ENCODE measurements around the gene HLTF. TPM values are rescaled to one million over a fixed set of nuclear protein-coding genes. Genes with fewer than 3 reads are reported as not detected.
A peak's percentile ranks its signal among the peaks of the same experiment; 100 is the strongest.
"Not testable (repeated sequence)": the region's sequence is repeated elsewhere in the genome, so short reads cannot be mapped to it uniquely, and the experiment has no call there.

The HLTF gene
- total RNA-seq, 1 donor from 2014 or later, result 42.8 TPM

GRCh38 chr3:148992635-148993255, 93.6 kb downstream of the HLTF start:
- Mint-ChIP-seq H3K4me3 (ENCODE audit: low read depth) (peak overlapping the region; percentile 76), H3K4me1 (ENCODE audit: low read depth) (peaks cover 12% of the 10 kb centered on the region)
- no peak for TF ChIP-seq CTCF (IDR thresholded peaks at IDR 0.05; ENCODE audit: unreplicated experiment)

GRCh38 chr3:148992027-148992634, 94.2 kb downstream of the HLTF start:
- no peaks in the 10 kb centered on the region for H3K9me3 Mint-ChIP-seq (ENCODE audit: low read depth)
- peak overlapping the region; percentile 82 for H3K27ac Mint-ChIP-seq
- no peak for TF ChIP-seq CTCF (IDR thresholded peaks at IDR 0.05; ENCODE audit: unreplicated experiment)
- DNase-seq (ENCODE audit: low spot score, unreplicated experiment), result peak; percentile 28
- H3K4me3 Mint-ChIP-seq (ENCODE audit: low read depth), result peak overlapping the region; percentile 76
- H3K27me3 Mint-ChIP-seq, result peaks cover 3% of the 10 kb centered on the region
- H3K36me3 Mint-ChIP-seq (ENCODE audit: insufficient read depth), result peaks cover 7% of the 10 kb centered on the region
- peaks cover 12% of the 10 kb centered on the region for H3K4me1 Mint-ChIP-seq (ENCODE audit: low read depth)

More at GRCh38 chr3:148992635-148993255, 93.6 kb downstream of the HLTF start:
- no peaks in the 10 kb centered on the region for H3K9me3 Mint-ChIP-seq (ENCODE audit: low read depth)
- DNase-seq (ENCODE audit: low spot score, unreplicated experiment), result no peak
- H3K27ac Mint-ChIP-seq, result peak overlapping the region; percentile 4
- H3K27me3 Mint-ChIP-seq, result peaks cover 3% of the 10 kb centered on the region
- peaks cover 7% of the 10 kb centered on the region for H3K36me3 Mint-ChIP-seq (ENCODE audit: insufficient read depth)

- peaks cover 12% of the 10 kb centered on the region for H3K4me1 Mint-ChIP-seq (ENCODE audit: low read depth)
- peak; percentile 50 for TF ChIP-seq CTCF (IDR thresholded peaks at IDR 0.05; ENCODE audit: unreplicated experiment)
- peaks cover 7% of the 10 kb centered on the region for H3K36me3 Mint-ChIP-seq (ENCODE audit: insufficient read depth)
- H3K27me3 Mint-ChIP-seq, result peaks cover 3% of the 10 kb centered on the region
- peak within 1 kb of the TSS; percentile 82 for H3K27ac Mint-ChIP-seq
- H3K9me3 Mint-ChIP-seq (ENCODE audit: low read depth), result no peaks in the 10 kb centered on the region
- DNase-seq (ENCODE audit: low spot score, unreplicated experiment), result peak; percentile 66
- H3K4me3 Mint-ChIP-seq (ENCODE audit: low read depth), result peak within 1 kb of the TSS; percentile 76
These were observed 94.9 kb downstream of the HLTF start, which contains the start of gene GYG1 for GRCh38 chr3:148991219-148992026. Gene GYG1, plus strand, starts transcription at chr3:148991540. Its CDS starts 101 bp downstream, at chr3:148991641.

GRCh38 chr3:148990236-148990635, 96.1 kb downstream of the HLTF start:
- Mint-ChIP-seq H3K4me1 (ENCODE audit: low read depth) (peaks cover 12% of the 10 kb centered on the region), H3K9me3 (ENCODE audit: low read depth) (no peaks in the 10 kb centered on the region), H3K4me3 (ENCODE audit: low read depth) (peak overlapping the region; percentile 71), H3K36me3 (ENCODE audit: insufficient read depth) (no peaks in the 10 kb centered on the region), H3K27me3 (peaks cover 10% of the 10 kb centered on the region), H3K27ac (no peak overlapping the region)
- no peak for DNase-seq (ENCODE audit: low spot score, unreplicated experiment)
- TF ChIP-seq CTCF (IDR thresholded peaks at IDR 0.05; ENCODE audit: unreplicated experiment), result no peak

- H3K9me3 Mint-ChIP-seq (ENCODE audit: low read depth); H3K36me3 Mint-ChIP-seq (ENCODE audit: insufficient read depth); H3K27ac Mint-ChIP-seq; H3K4me3 Mint-ChIP-seq (ENCODE audit: low read depth); DNase-seq (ENCODE audit: low spot score, unreplicated experiment); H3K4me1 Mint-ChIP-seq (ENCODE audit: low read depth): not testable (repeated sequence)
- peaks cover 14% of the 10 kb centered on the region for H3K27me3 Mint-ChIP-seq
These were observed 98.8 kb downstream of the HLTF start for GRCh38 chr3:148987551-148987950.

Data from progenitor cell of endocrine pancreas (in vitro differentiated cells).